Neural progenitor cell (in vitro differentiated cells): ENCODE data around the gene UBE2D3. TPM values are rescaled to one million over a fixed set of nuclear protein-coding genes. Genes with fewer than 3 reads are reported as not detected.

Experiments
- DNase-seq: peaks from one replicate; pipeline ENCODE4 v3.0.0-alpha.2; 2016; ENCODE audit warnings: low spot score
- H2AFZ ChIP-seq: fragments of 200-600 bp; sonication (generic); replicated peaks from 2 replicates; pipeline ENCODE4 v1.6.1; 2016; ENCODE audit warnings: antibody characterized with exemption
- H3F3A ChIP-seq: fragments of 200-600 bp; sonication (generic); 2 replicates; pipeline ENCODE4 v1.6.1; 2016; ENCODE audit warnings: antibody characterized with exemption, low read depth
- H3K27ac ChIP-seq: fragments of 200-600 bp; sonication (generic); 2 replicates; pipeline ENCODE4 v1.5.1; 2016; ENCODE audit warnings: mild to moderate bottlenecking
- H3K27me3 ChIP-seq: fragments of 200-600 bp; sonication (generic); 2 replicates; pipeline ENCODE4 v1.6.1; 2016; ENCODE audit warnings: mild to moderate bottlenecking, moderate library complexity
- H3K36me3 ChIP-seq: fragments of 200-600 bp; sonication (generic); 2 replicates; pipeline ENCODE4 v1.5.1; 2016
- H3K4me1 ChIP-seq: fragments of 200-600 bp; sonication (generic); 2 replicates; pipeline ENCODE4 v1.6.1; 2016; ENCODE audit warnings: mixed run types
- H3K4me2 ChIP-seq: fragments of 200-600 bp; sonication (generic); 2 replicates; pipeline ENCODE4 v1.6.1; 2016
- H3K4me3 ChIP-seq: fragments of 200-600 bp; sonication (generic); 2 replicates; pipeline ENCODE4 v1.5.1; 2016
- H3K79me2 ChIP-seq: fragments of 200-600 bp; sonication (generic); 2 replicates; pipeline ENCODE4 v1.6.1; 2016; ENCODE audit warnings: low read depth
- H3K9ac ChIP-seq: fragments of 200-600 bp; sonication (generic); 2 replicates; pipeline ENCODE4 v1.6.1; 2016
- H3K9me3 ChIP-seq: fragments of 200-600 bp; sonication (generic); 2 replicates; pipeline ENCODE4 v1.5.1; 2016; ENCODE audit warnings: low read depth
- H4K20me1 ChIP-seq: fragments of 200-600 bp; sonication (generic); 2 replicates; pipeline ENCODE4 v1.6.1; 2016; ENCODE audit warnings: low read depth
- H3K27ac Mint-ChIP-seq: 3 replicates; pipeline ENCODE4 v1.8.0; 2021; ENCODE audit warnings: mixed read lengths
- H3K27me3 Mint-ChIP-seq: 2 replicates; pipeline ENCODE4 v1.8.0; 2022; ENCODE audit warnings: low read depth, mild to moderate bottlenecking, inconsistent platforms, moderate library complexity, mixed read lengths; ENCODE audit not compliant: insufficient read depth
- H3K36me3 Mint-ChIP-seq: 3 replicates; pipeline ENCODE4 v1.8.0; 2021; ENCODE audit warnings: mixed read lengths
- H3K4me1 Mint-ChIP-seq: 3 replicates; pipeline ENCODE4 v1.8.0; 2021; ENCODE audit warnings: mixed read lengths
- H3K4me3 Mint-ChIP-seq: 3 replicates; pipeline ENCODE4 v1.8.0; 2021; ENCODE audit warnings: mild to moderate bottlenecking, moderate library complexity, mixed read lengths
- H3K9me3 Mint-ChIP-seq: 3 replicates; pipeline ENCODE4 v1.8.0; 2020; ENCODE audit warnings: mixed read lengths
- EZH2 ChIP-seq: fragments of 200-600 bp; sonication (generic); IDR thresholded peaks from 2 replicates; pipeline ENCODE4 v1.6.1; 2017; ENCODE audit warnings: antibody characterized with exemption, mild to moderate bottlenecking, moderate library complexity
- EZH2phosphoT487 ChIP-seq: fragments of 200-600 bp; sonication (generic); IDR thresholded peaks from 2 replicates; pipeline ENCODE4 v1.6.1; 2017; ENCODE audit warnings: antibody characterized with exemption
- total RNA-seq: library from RNA; depleted of rRNA; stranded (reverse); fragments of >200 nt; gene quantifications from 2 replicates; pipeline ENCODE4 v1.2.3, GENCODE V29; 2015; ENCODE audit warnings: low replicate concordance
- TF ChIP-seq, protein P1 (sequence below): fragments of 200-600 bp; sonication (generic); IDR thresholded peaks from 2 replicates; pipeline ENCODE4 v1.5.1; 2017; ENCODE audit warnings: antibody characterized with exemption, mild to moderate bottlenecking

Gene UBE2D3
- total RNA-seq, 1 donor from 2014 or later: 573 TPM

DNA sequence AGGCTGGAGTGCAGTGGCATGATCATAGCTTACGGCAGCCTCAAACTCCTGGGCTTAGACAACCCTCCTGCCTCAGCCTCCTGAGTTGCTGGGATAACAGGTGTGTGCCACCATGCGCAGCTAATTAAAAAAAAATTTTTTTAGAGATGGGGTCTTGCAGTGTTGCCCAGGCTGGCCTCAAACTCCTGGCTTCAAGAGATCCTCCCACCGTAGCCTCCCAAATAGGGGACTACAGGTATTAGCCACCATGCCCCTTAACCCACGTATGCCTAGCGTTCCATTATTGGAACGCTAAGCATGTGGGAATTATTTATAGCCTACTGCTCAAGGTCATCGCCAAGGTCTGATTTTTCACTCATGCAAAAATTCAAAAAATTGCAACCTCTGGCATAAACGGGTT lies 20.3 kb upstream of the UBE2D3 start:
- no peak for TF ChIP-seq EZH2
- no peak for TF ChIP-seq EZH2phosphoT487
- TF ChIP-seq, protein P1, sequence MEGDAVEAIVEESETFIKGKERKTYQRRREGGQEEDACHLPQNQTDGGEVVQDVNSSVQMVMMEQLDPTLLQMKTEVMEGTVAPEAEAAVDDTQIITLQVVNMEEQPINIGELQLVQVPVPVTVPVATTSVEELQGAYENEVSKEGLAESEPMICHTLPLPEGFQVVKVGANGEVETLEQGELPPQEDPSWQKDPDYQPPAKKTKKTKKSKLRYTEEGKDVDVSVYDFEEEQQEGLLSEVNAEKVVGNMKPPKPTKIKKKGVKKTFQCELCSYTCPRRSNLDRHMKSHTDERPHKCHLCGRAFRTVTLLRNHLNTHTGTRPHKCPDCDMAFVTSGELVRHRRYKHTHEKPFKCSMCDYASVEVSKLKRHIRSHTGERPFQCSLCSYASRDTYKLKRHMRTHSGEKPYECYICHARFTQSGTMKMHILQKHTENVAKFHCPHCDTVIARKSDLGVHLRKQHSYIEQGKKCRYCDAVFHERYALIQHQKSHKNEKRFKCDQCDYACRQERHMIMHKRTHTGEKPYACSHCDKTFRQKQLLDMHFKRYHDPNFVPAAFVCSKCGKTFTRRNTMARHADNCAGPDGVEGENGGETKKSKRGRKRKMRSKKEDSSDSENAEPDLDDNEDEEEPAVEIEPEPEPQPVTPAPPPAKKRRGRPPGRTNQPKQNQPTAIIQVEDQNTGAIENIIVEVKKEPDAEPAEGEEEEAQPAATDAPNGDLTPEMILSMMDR: no peak
- Histone ChIP-seq H3K4me1 (no peaks in the 10 kb centered on the region), H2AFZ (no peak overlapping the region), H3K27me3 (no peaks in the 10 kb centered on the region), H3K79me2 (no peaks in the 10 kb centered on the region), H3K4me2 (no peak overlapping the region), H3K27ac (no peak overlapping the region), H4K20me1 (no peaks in the 10 kb centered on the region), H3K9ac (no peak overlapping the region), H3K9me3 (no peaks in the 10 kb centered on the region), H3F3A (no peaks in the 10 kb centered on the region), H3K36me3 (no peaks in the 10 kb centered on the region), H3K4me3 (no peak overlapping the region)
- Mint-ChIP-seq H3K4me1 (no peaks in the 10 kb centered on the region), H3K4me3 (no peak overlapping the region), H3K36me3 (peaks cover 2% of the 10 kb centered on the region), H3K27me3 (no peaks in the 10 kb centered on the region), H3K27ac (no peak overlapping the region), H3K9me3 (no peaks in the 10 kb centered on the region)
- DNase-seq: no peak

DNA sequence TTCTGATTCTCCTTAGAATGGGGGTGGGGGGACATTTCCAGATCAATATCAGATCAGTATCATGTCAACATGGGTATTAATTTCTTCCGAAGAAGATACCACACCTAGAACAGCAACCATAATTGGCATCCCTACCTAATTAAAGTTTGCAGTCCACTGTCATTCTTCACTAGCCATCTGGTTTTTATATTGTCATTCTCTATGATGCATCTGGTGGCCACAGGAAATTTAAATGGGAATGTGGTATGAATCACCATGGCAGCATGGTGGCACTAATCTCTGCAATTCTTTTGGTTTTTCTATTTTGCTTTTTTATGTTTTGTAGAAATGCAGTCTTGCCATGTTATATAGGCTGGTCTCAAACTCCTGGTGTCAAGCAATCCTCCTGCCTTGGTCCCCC lies 16.6 kb upstream of the UBE2D3 start:
- Histone ChIP-seq H3F3A (no peaks in the 10 kb centered on the region), H3K79me2 (no peaks in the 10 kb centered on the region), H3K4me2 (no peak overlapping the region), H2AFZ (no peak overlapping the region), H3K27ac (no peak overlapping the region), H3K27me3 (no peaks in the 10 kb centered on the region), H3K4me1 (no peaks in the 10 kb centered on the region), H3K4me3 (no peak overlapping the region), H4K20me1 (peaks cover 8% of the 10 kb centered on the region), H3K9ac (no peak overlapping the region), H3K36me3 (no peaks in the 10 kb centered on the region), H3K9me3 (no peaks in the 10 kb centered on the region)
- H3K4me1 Mint-ChIP-seq: no peaks in the 10 kb centered on the region
- H3K27me3 Mint-ChIP-seq: no peaks in the 10 kb centered on the region
- H3K36me3 Mint-ChIP-seq: peaks cover 4% of the 10 kb centered on the region
- DNase-seq: no peak
- no peaks in the 10 kb centered on the region for H3K9me3 Mint-ChIP-seq
- TF ChIP-seq EZH2phosphoT487 (no peak), EZH2 (no peak)
- TF ChIP-seq, protein P1: no peak
- no peak overlapping the region for H3K27ac Mint-ChIP-seq
- H3K4me3 Mint-ChIP-seq: no peak overlapping the region

DNA sequence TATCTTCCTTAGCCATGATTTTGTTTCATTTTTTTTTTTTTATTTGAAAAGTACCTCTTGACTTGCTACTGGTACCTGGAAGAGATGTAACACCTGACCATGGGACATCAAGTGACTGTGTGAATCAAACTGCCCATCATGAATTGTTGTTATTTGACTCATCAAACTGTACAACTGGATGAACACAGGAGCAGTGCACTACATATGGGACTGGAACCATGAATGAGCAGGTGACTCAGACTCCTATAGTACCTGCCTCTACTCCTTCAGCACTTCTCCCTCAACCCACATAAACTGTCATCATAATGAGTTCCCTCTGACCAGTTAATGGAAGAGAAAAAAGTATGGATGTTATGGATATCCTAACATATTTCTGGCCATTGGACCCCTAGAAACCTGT lies 15.9 kb upstream of the UBE2D3 start:
- Mint-ChIP-seq H3K36me3 (peaks cover 2% of the 10 kb centered on the region), H3K4me1 (no peaks in the 10 kb centered on the region), H3K27ac (no peak overlapping the region), H3K27me3 (no peaks in the 10 kb centered on the region), H3K9me3 (no peaks in the 10 kb centered on the region), H3K4me3 (no peak overlapping the region)
- H2AFZ ChIP-seq: no peak overlapping the region
- H3K4me1 ChIP-seq: no peaks in the 10 kb centered on the region
- H3K4me3 ChIP-seq: no peak overlapping the region
- no peaks in the 10 kb centered on the region for H3K79me2 ChIP-seq
- H3K36me3 ChIP-seq: no peaks in the 10 kb centered on the region
- H3K9me3 ChIP-seq: no peaks in the 10 kb centered on the region
- H3K9ac ChIP-seq: no peak overlapping the region
- H4K20me1 ChIP-seq: peaks cover 8% of the 10 kb centered on the region
- DNase-seq: no peak
- no peak overlapping the region for H3K27ac ChIP-seq
- no peaks in the 10 kb centered on the region for H3F3A ChIP-seq
- H3K27me3 ChIP-seq: no peaks in the 10 kb centered on the region
- no peak overlapping the region for H3K4me2 ChIP-seq
- no peak for TF ChIP-seq EZH2phosphoT487
- no peak for TF ChIP-seq EZH2
- TF ChIP-seq, protein P1: no peak

DNA sequence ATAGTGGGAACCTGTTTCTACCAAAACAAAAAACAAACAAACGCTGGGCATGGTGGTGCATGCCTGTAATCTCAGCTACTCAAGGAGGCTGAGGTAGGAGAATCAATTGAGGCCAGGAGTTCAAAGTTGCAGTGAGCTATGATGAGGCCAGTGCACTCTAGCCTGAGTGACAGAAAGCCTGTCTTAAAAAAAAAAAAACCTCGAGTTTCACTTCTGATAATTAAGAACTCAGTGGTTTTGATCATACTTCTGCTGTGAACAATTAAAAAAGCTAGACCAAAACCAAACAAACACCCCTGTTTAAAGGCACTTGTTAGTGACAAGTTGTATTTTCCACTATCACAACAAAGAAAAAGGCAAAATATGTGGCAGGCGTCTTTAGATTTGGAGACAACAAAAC lies 15.0 kb upstream of the UBE2D3 start:
- Histone ChIP-seq H3K79me2 (no peaks in the 10 kb centered on the region), H3K4me3 (no peak overlapping the region), H3K9ac (no peak overlapping the region), H3K27me3 (no peaks in the 10 kb centered on the region), H2AFZ (no peak overlapping the region), H3F3A (no peaks in the 10 kb centered on the region), H3K4me2 (no peak overlapping the region), H3K4me1 (no peaks in the 10 kb centered on the region), H4K20me1 (peaks cover 8% of the 10 kb centered on the region), H3K27ac (no peak overlapping the region), H3K36me3 (no peaks in the 10 kb centered on the region), H3K9me3 (no peaks in the 10 kb centered on the region)
- Mint-ChIP-seq H3K27ac (no peak overlapping the region), H3K4me3 (no peak overlapping the region), H3K27me3 (no peaks in the 10 kb centered on the region), H3K9me3 (no peaks in the 10 kb centered on the region), H3K4me1 (no peaks in the 10 kb centered on the region), H3K36me3 (peaks cover 2% of the 10 kb centered on the region)
- TF ChIP-seq EZH2 (no peak), EZH2phosphoT487 (no peak)
- TF ChIP-seq, protein P1: no peak
- no peak for DNase-seq
